Activated CD8-positive, alpha-beta memory T cell treated with anti-CD3 and anti-CD28 coated beads, Interleukin-2, amount 10 ng/mL, durations not matched to agents 7 days and 5 days (primary cell): ENCODE results near the gene KIRREL3. TPM values are rescaled to one million over a fixed set of nuclear protein-coding genes. Genes with fewer than 3 reads are reported as not detected.

Experiments used
- ATAC-seq: fragments of 150-1000 bp; cut with Tn5 transposase; one replicate; pipeline ENCODE4 v1.10.0; 2021; ENCODE audit warnings: moderate library complexity
- CTCF ChIA-PET: fragments of 350-600 bp; sonication (Branson Sonifier 250); formaldehyde crosslinking; loops from one replicate; lab custom pipeline; 2021; ENCODE audit warnings: antibody characterized with exemption; lab: Charles Lee
- DNase-seq: peaks from one replicate; pipeline ENCODE4 v3.0.0-alpha.2; 2020
- H3K27ac Mint-ChIP-seq: one replicate; pipeline ENCODE4 v1.8.0; 2021; ENCODE audit warnings: mild to moderate bottlenecking, mixed read lengths
- H3K27me3 Mint-ChIP-seq: one replicate; pipeline ENCODE4 v1.8.0; 2021; ENCODE audit warnings: mixed read lengths
- H3K36me3 Mint-ChIP-seq: one replicate; pipeline ENCODE4 v1.8.0; 2021; ENCODE audit warnings: mild to moderate bottlenecking, mixed read lengths
- H3K4me1 Mint-ChIP-seq: one replicate; pipeline ENCODE4 v1.8.0; 2021; ENCODE audit warnings: mixed read lengths
- H3K4me3 Mint-ChIP-seq: one replicate; pipeline ENCODE4 v1.8.0; 2021; ENCODE audit warnings: mild to moderate bottlenecking, moderate library complexity, mixed read lengths
- H3K9me3 Mint-ChIP-seq: one replicate; pipeline ENCODE4 v1.8.0; 2022; ENCODE audit warnings: low read depth, mixed read lengths
- total RNA-seq, 2 experiments: library from RNA; stranded (reverse); gene quantifications; one replicate each; pipeline ENCODE4 v1.2.3, GENCODE V29; 2021

Gene KIRREL3
- total RNA-seq, 2 experiments from 2014 or later: not detected

DNA sequence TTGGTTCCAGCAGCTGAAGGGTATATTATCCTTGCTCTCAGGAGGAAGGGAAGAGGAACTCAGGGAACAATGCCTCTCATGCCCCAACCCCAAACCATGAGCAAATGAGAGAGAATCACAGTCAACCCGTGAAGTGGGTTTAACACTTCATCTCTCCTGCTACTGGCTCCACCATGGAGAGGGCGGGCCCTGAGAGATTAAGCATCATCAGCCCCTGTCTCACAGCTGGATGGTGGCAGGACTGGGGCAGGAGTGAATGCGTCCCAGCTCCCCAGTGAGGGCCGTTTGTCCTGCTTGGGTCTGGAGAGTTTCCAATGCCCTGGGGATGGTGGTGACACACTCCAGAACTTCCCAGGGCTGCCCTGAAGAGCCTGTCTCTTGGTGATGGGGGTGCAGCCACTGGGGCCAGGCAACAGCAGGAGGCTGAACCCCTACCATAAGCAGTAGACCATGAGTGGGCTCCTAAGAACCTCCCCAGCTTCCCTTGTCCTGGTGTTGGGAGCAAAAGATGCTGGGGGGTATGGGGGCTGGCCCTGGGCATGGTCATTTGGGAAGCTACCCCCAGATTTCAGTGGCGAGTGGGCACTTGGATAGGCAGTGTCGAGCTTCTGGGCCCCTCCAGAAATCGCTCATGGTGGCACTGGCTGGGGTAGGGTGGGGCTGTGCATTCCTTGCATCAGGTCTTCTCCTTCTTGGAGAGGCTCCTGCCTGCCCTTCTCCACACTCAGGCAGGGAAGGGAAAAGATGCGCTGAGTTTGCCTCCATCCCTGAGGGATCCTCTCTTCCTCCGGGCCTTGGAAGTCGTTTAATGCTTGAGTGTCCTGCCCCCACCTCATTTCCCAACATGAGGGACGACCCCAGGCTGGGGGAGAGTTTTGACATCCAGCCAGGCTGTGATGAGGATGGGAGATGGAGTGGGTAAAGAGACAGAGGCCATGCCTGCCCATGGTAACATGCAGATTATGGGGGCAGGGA, 487.5 kb downstream of the KIRREL3 start:
- Mint-ChIP-seq H3K27ac (no peak overlapping the region), H3K4me3 (no peak overlapping the region), H3K36me3 (no peaks in the 10 kb centered on the region), H3K27me3 (peaks cover 3% of the 10 kb centered on the region), H3K4me1 (no peaks in the 10 kb centered on the region), H3K9me3 (no peaks in the 10 kb centered on the region)
- CTCF ChIA-PET: no interaction called here
- ATAC-seq: no peak
- no peak for DNase-seq

DNA sequence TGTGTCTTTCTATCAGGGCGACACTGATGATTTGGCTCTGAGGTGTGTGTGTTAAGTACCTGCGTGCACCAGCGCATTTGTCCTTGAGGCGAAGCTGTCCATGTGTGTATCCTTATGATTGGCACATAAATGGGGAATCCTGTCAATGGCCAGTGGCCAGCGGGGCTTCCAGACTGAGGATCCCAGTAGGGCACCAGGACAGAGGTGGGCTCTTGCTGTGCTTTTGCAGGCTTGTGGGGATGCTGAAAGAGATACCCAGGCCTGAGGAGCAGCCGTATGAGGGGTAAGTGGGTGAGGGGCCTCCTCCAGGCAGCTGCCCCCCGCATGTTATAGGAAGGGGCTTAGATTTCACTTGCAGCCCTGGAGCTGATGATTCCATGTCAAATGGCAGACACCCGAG, 488.3 kb downstream of the KIRREL3 start:
- CTCF ChIA-PET: no interaction called here

DNA sequence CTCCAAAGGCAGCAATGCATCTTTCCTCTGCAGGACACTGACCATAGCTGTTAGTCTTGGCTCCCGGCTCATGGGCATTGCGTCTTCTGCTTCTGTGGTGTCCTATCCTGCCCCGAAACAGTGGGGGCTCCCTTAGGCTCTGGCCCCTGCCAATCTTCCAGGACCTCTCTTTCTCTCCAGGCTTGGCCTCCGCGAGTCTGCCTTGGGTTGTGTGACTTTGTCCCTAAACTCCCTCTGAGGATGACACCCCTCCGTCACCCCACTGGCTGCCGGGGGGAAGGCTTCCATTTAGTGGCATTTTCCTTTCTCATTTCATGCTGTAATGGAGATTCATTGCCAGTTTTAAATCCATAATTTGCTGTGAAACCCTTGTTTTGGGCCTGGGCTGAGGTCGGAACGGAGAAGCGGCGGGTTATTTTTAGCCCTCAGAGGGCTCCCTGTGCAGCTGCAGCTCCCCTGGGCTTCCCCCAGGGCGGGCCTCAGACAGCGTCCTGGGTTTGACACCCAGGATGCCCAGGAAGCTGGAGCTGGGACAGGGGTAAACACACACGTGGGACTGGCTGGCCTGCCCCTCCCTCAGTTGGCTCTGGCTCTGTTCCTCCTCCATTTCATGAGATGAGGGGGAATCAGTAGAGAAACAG, 489.0 kb downstream of the KIRREL3 start:
- no peaks in the 10 kb centered on the region for H3K9me3 Mint-ChIP-seq
- no peak for DNase-seq
- CTCF ChIA-PET: no interaction called here
- H3K27ac Mint-ChIP-seq: no peak overlapping the region
- ATAC-seq: no peak
- no peak overlapping the region for H3K4me3 Mint-ChIP-seq
- H3K27me3 Mint-ChIP-seq: peaks cover 6% of the 10 kb centered on the region
- no peaks in the 10 kb centered on the region for H3K36me3 Mint-ChIP-seq
- no peaks in the 10 kb centered on the region for H3K4me1 Mint-ChIP-seq

More for the DNA sequence above, 488.3 kb downstream of the KIRREL3 start:
- DNase-seq: no peak
- no peaks in the 10 kb centered on the region for H3K36me3 Mint-ChIP-seq
- H3K27me3 Mint-ChIP-seq: peaks cover 3% of the 10 kb centered on the region
- H3K9me3 Mint-ChIP-seq: no peaks in the 10 kb centered on the region
- H3K4me1 Mint-ChIP-seq: no peaks in the 10 kb centered on the region
- no peak for ATAC-seq
- H3K4me3 Mint-ChIP-seq: no peak overlapping the region
- no peak overlapping the region for H3K27ac Mint-ChIP-seq

DNA sequence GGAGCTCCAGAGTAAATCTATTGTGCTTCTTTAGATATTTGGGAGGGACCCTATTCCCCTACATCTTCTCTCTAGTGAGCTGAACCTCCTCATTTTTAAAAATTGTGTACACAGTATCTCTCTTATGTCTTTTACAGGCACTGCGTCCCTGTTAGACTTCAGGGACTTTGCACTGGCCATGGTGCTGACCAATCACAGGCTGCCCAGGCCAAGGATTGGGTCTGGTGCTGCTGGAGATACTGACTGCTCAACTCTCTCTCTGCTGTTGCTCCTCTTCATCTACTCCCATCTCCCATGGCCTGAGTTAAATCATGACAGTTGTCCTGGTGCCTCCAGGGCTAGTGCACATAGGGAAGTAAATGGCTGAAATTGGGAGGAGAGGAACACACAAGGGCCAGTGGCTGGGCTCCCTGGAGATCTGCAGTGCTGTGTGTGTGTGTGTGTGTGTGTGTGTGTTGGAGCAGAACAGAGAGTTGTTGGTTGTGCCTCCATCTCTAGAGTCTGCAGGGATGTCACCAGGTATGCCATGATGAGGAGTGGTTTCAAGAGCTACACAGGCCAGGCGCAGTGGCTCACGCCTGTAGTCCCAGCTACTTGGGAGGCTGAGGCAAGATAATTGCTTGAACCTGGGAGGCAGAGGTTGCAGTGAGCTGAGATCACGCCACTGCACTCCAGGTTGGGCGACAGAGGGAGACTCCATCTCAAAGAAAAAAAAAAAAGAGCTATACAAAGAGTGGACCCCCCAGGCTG, 489.8 kb downstream of the KIRREL3 start:
- no peaks in the 10 kb centered on the region for H3K9me3 Mint-ChIP-seq
- no peak overlapping the region for H3K27ac Mint-ChIP-seq
- peaks cover 9% of the 10 kb centered on the region for H3K27me3 Mint-ChIP-seq
- no peak for DNase-seq
- no peaks in the 10 kb centered on the region for H3K4me1 Mint-ChIP-seq
- CTCF ChIA-PET: interaction anchor here (1.4 kb wide), 1 partner anchor 31 kb away, joined by 3 read pairs; no protein-coding TSS in a partner anchor
- no peak overlapping the region for H3K4me3 Mint-ChIP-seq
- no peaks in the 10 kb centered on the region for H3K36me3 Mint-ChIP-seq
- ATAC-seq: no peak

DNA sequence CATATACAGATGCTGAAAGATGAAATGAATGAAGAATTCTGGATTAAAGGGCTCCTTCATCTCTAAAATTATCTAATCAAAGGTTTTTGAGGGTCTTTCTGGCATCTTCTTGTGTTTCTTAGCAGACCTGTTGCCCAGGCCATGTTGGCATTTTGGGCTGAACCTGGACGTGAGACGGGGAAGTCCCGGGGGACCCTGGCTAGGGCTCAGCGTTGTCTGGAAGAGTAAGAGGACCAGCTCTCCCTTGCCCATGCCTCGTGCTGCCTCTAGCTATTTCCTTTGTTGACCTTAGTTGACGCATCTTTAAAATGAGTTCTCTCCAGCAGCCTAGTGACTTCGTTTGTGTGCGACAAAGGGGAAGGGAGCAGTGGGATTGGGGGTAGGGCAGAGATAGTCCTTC, 492.9 kb downstream of the KIRREL3 start:
- H3K27me3 Mint-ChIP-seq: peaks cover 25% of the 10 kb centered on the region
- H3K9me3 Mint-ChIP-seq: no peaks in the 10 kb centered on the region
- H3K27ac Mint-ChIP-seq: no peak overlapping the region
- DNase-seq (no peak), ATAC-seq (no peak)
- CTCF ChIA-PET: interaction anchor here (1.2 kb wide), 1 partner anchor 27 kb away, joined by 3 read pairs; no protein-coding TSS in a partner anchor
- no peak overlapping the region for H3K4me3 Mint-ChIP-seq
- H3K4me1 Mint-ChIP-seq: no peaks in the 10 kb centered on the region
- no peaks in the 10 kb centered on the region for H3K36me3 Mint-ChIP-seq

DNA sequence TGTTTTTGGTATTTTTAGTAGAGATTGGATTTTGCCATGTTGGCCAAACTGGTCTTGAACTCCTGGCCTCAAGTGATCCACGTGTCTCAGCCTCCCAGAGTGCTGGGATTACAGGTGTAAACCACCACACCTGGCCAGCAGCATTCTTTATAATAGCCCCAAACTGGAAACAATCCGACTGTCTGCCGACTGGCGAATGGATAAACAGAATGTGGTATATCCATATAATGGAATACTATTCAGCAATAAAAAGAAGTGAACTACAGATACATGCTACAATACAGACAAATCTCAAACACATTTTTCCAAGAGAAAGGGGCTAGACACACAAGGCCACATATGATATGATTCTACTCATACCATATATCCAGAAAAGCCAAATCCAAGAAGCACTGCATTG, 493.8 kb downstream of the KIRREL3 start:
- H3K9me3 Mint-ChIP-seq: no peaks in the 10 kb centered on the region
- CTCF ChIA-PET: no interaction called here
- no peak overlapping the region for H3K27ac Mint-ChIP-seq
- DNase-seq (no peak), ATAC-seq (no peak)
- H3K36me3 Mint-ChIP-seq: no peaks in the 10 kb centered on the region
- no peaks in the 10 kb centered on the region for H3K4me1 Mint-ChIP-seq
- H3K4me3 Mint-ChIP-seq: no peak overlapping the region
- H3K27me3 Mint-ChIP-seq: peaks cover 32% of the 10 kb centered on the region

DNA sequence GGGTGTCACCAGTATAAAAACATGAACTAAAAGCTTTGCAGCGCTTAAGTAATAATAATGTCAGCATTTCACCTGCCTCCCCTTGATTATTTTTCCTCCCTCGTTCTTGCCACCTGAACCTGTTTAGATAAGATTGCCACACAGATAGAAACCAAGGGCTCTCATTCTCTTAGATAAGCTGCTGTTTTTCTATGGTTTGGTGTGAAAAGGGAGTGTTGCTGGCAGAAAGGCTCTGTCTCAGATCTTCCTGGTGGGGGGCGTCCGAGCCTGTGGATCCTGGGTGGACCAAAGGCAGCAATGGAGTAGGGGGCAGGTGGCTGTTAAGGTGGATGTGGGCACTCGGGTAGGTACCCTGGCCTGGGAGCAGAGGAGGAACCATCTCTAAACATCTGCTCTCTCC, 497.6 kb downstream of the KIRREL3 start:
- Mint-ChIP-seq H3K9me3 (no peaks in the 10 kb centered on the region), H3K36me3 (no peaks in the 10 kb centered on the region), H3K27ac (no peak overlapping the region), H3K4me3 (no peak overlapping the region), H3K27me3 (peaks cover 43% of the 10 kb centered on the region), H3K4me1 (no peaks in the 10 kb centered on the region)
- ATAC-seq: no peak
- no peak for DNase-seq
- CTCF ChIA-PET: no interaction called here

DNA sequence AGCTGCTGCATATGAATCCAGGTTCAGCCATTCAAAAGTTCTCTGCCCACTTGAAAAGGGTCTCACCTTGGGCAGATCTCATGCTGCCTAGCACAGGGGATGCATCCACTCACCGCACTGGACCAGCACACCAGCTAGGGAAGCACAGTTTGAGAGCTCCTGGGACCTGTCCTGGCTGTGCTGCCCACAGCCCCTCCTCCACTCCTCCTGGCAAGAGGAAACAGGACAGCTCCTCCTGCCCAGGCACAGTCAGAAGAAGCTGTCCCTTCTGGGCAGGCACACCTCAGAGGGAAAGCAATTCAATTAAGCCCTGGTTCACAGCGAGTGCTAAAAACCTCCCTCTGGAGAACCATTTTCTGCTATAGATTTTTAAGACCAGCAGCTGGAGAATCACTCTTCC, 498.4 kb downstream of the KIRREL3 start:
- Mint-ChIP-seq H3K4me1 (no peaks in the 10 kb centered on the region), H3K4me3 (no peak overlapping the region), H3K36me3 (no peaks in the 10 kb centered on the region), H3K27ac (no peak overlapping the region), H3K9me3 (no peaks in the 10 kb centered on the region), H3K27me3 (peaks cover 43% of the 10 kb centered on the region)
- CTCF ChIA-PET: interaction anchor here (1.1 kb wide), 1 partner anchor 21 kb away, joined by 4 read pairs; no protein-coding TSS in a partner anchor
- ATAC-seq (no peak), DNase-seq (no peak)

DNA sequence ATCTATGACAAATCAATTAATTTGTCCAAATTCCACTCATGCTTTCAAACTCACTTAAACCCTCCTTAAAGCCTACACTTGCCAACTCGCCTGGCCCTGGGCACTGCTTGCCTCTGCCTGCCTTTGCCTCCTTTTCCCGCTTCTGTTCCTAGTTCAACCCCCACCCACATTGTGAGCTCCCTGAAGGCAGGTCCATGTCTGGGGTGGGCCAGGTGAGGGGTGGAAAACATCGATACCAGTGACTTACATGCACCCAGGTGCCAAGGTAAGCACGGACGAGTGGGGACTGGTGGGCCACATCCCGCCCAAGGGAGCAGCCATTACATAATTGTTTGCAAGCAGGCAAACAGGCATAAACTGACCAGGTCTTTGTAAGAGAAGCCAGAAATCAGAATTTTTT, 498.9 kb downstream of the KIRREL3 start:
- Mint-ChIP-seq H3K36me3 (no peaks in the 10 kb centered on the region), H3K4me1 (no peaks in the 10 kb centered on the region), H3K9me3 (no peaks in the 10 kb centered on the region), H3K27ac (no peak overlapping the region), H3K4me3 (no peak overlapping the region), H3K27me3 (peaks cover 39% of the 10 kb centered on the region)
- CTCF ChIA-PET: interaction anchor here (1.1 kb wide), 1 partner anchor 21 kb away, joined by 4 read pairs; no protein-coding TSS in a partner anchor
- no peak for ATAC-seq
- no peak for DNase-seq

DNA sequence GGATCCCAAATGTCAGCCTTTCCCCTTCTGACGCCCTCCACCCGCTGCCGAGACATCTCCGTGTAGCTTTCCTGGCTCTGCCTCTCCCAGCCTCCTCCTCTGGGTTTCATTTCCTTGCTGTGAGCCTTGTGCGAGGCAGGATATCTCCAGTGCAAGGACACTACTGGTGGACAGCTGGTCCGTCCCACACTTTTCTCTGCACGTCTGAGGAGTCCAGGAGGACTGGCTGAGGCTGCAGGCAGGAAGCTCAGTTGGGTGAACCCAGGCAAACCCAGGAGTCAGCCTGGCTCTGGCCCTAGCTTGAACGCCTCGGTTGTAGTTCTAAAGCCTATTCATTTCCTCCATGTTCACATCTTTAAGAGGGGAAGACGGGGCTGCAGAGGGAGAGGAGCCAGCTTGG, 499.6 kb downstream of the KIRREL3 start:
- ATAC-seq (no peak), DNase-seq (no peak)
- no peaks in the 10 kb centered on the region for H3K9me3 Mint-ChIP-seq
- CTCF ChIA-PET: interaction anchor here (1.1 kb wide), 1 partner anchor 20 kb away, joined by 4 read pairs; no protein-coding TSS in a partner anchor
- no peak overlapping the region for H3K27ac Mint-ChIP-seq
- no peaks in the 10 kb centered on the region for H3K4me1 Mint-ChIP-seq
- H3K4me3 Mint-ChIP-seq: no peak overlapping the region
- peaks cover 39% of the 10 kb centered on the region for H3K27me3 Mint-ChIP-seq
- H3K36me3 Mint-ChIP-seq: no peaks in the 10 kb centered on the region

DNA sequence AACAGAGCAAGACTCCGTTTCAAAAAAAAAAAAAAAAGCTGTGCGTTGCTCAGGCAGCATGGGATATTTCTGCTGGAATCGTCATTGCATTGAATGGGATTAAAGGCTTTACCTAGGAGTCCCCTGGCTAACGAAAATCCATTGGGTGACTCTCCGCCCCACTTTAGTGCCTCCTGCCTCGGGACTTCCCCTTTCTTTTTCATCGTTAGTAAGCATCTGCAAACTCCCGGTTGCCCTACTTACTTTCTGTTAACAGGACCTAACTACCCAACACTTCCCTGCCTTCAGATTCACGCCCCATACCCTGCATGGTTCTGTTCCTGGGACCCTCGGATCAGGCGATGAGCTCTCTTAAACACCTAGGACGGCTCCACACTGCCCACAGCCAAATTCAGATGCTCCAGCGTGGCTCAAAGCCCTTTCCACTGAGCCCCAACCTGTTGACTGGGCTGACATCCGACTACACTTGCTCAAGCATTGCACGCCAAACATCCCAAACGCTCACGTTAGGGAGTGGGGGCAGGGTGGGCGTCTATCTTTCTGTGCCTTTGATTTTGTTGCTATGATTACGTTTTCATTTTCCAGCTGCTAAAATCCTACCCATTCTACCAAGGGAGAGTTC, 501.3 kb downstream of the KIRREL3 start:
- Mint-ChIP-seq H3K27me3 (peaks cover 28% of the 10 kb centered on the region), H3K27ac (no peak overlapping the region), H3K4me1 (no peaks in the 10 kb centered on the region), H3K36me3 (no peaks in the 10 kb centered on the region), H3K4me3 (no peak overlapping the region), H3K9me3 (no peaks in the 10 kb centered on the region)
- ATAC-seq: no peak
- no peak for DNase-seq
- CTCF ChIA-PET: no interaction called here

DNA sequence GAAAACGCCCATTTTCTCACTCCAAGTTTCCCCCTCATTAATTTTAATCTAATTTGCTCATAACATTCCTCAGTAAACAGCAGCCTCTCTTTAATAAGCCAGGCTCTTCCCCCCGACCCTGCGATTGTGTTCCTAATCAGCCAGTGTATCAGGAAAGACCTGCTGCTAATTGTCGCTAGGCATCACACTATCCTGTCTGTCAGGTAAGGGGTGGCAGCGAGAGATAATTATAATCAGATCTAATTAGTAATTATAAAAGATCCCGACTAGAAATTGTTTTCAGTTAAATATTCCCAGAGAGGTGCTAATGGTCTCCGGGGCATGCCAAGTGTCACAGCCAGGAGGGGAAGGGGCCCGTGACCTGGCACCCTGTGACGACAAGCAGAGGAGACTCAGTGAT, 502.3 kb downstream of the KIRREL3 start:
- no peak for DNase-seq
- H3K27me3 Mint-ChIP-seq: peaks cover 26% of the 10 kb centered on the region
- ATAC-seq: no peak
- CTCF ChIA-PET: interaction anchor here (1.5 kb wide), 1 partner anchor 18 kb away, joined by 6 read pairs; no protein-coding TSS in a partner anchor
- no peaks in the 10 kb centered on the region for H3K9me3 Mint-ChIP-seq
- H3K4me1 Mint-ChIP-seq: no peaks in the 10 kb centered on the region
- H3K36me3 Mint-ChIP-seq: no peaks in the 10 kb centered on the region
- H3K27ac Mint-ChIP-seq: no peak overlapping the region
- H3K4me3 Mint-ChIP-seq: no peak overlapping the region
